Prostate gland (tissue), 2 donors: ENCODE results near the gene TMEM79.

Experiments
- CTCF ChIP-seq, 4 experiments: fragments of 200-600 bp in 2 of 4; fragments of 450-650 bp in 2 of 4; sonication (generic) in 2 of 4; IDR thresholded peaks; 1 replicate in 3 of 4; 2 replicates in 1 of 4; pipeline ENCODE4 v1.5.1; 2016 to 2019; ENCODE audit warnings: antibody characterized with exemption in 4 of 4, mild to moderate bottlenecking in 2 of 4, moderate library complexity in 2 of 4
- POLR2A ChIP-seq: fragments of 450-650 bp; IDR thresholded peaks from one replicate; pipeline ENCODE4 v1.6.1; 2016; ENCODE audit warnings: antibody characterized with exemption, mild to moderate bottlenecking
- POLR2AphosphoS5 ChIP-seq: sonication (generic); formaldehyde crosslinking; IDR thresholded peaks from one replicate; pipeline ENCODE4 v1.6.1; 2017; ENCODE audit warnings: antibody characterized with exemption

GRCh38 chr1:156305215-156305614, 21.1 kb downstream of the TMEM79 start:
- no peak for TF ChIP-seq CTCF (IDR thresholded peaks at IDR 0.05)
- TF ChIP-seq POLR2AphosphoS5: no peak
- no peak for TF ChIP-seq POLR2A
